SKM-1 (cell line): Measurements from ENCODE around the gene NDUFB2.
A peak's percentile ranks its signal among the peaks of the same experiment; 100 is the strongest.
"Not testable (repeated sequence)": the region's sequence is repeated elsewhere in the genome, so short reads cannot be mapped to it uniquely, and the experiment has no call there.

Source experiments
- DNase-seq: peaks from one replicate; lab custom pipeline; 2025; ENCODE audit not compliant: unreplicated experiment; lab: John Stamatoyannopoulos, UW

The NDUFB2 gene

DNA sequence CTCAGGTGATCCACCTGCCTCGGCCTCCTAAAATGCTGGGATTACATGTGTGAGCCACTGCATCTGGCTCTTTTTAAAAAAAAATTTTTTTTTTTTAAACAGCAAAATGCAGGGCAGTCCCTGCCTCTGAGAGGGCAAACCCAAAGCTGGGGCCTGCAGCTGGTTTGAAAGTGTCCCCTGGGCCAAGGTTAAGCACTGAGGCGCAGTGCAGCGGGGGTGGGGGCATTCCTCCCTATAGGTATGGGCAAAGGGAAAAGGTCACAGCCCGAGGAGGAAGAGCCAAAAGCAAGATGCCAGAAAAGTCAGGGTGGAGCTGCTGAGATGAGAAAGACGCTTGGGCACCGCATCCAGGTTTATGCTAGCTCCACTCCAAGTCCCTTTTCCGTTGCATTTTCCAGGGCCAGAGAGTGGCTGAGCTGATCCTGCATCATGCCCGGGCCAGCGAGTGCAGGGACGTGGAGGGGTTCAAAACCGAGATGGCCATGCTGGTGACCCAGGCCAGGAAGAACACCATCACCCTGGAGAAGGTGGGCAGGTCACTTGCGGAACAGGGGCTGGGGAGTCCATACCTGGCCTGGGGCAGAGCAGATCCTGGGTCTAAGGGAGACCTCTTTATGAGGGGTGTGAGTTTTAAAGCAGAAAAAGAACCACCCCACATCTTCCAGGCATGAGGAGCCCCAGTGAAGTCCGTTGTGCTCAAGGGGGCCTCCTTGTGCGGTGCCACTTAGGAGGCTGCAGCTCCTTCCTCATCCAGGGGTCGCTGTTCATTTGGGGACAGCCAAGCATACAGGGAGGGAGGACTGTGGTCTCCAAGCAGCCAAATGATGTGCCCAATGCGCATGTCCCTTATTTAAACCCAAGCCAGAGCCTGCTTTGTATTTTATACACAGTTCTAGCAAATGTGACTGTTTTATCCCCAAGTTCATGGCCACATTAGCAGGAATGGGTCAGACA lies 7.0 kb upstream of the NDUFB2 start:
- DNase-seq, result no peak

DNA sequence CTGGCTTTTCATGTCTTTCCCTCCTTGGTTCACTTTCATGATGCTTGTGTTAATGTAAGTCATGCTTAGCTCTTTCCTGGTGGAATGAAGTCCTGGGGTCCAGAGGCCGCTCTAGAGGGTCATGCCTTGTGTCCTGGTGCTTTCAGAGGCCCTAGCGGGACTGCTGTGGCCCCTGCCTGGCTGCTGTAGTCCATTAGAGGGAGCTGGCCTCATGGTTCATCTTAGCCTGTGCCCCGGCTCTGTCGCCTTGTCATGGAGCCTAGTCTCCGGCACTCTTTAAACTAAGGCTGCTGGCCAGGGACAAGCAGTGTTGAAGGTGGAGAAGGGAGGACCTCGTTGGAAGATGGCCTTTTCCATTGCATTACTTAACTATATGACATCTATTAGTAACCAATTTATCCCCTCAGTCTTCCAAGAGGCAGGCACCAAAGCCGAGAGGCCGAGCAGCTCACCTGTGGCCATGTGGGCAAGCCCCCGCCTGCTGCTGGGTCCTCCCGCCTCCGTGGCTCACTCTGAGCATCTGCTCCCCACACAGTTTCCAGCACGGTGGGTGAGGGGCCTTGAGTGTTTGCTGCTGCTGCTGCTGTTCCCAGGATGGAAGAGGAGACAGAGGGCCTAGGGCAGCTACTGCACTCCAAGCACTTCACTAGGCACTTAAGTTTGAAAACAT lies 5.0 kb upstream of the NDUFB2 start:
- no peak for DNase-seq

DNA sequence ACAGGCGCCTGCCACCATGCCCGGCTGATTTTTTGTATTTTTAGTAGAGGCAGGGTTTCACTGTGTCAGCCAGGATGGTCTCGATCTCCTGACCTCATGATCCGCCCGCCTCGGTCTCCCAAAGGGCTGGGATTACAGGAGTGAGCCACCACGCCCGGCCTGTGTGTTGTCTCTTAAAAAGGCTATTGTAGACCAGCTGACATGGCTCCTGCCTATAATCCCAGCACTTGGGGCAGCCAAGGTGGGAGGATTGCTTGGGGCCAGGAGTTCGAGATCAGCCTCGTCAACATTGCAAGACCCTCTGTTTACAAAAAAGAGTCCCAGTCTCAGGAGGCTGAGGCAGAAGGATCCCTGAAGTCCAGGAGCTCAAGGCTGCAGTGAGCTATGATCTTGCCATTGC lies 2.7 kb upstream of the NDUFB2 start:
- DNase-seq, result not testable (repeated sequence)

DNA sequence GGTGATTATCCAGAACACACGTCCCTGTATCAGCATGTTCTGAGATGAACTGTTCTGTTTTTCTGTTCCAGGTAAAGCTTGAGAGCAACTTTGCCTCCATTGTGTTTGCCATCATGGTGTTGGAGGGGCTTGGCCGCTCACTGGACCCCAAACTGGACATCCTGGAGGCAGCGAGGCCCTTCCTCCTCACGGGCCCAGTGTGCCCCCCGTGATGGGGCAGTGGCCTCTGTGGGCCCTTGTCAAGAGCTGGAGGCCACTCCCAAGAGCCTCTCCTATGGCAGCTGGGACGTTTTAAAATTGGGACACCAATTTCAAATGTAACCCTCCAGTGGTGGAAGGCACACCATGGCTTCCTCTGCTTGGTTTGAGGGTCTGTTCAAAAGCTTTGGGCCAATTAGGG lies 1.9 kb upstream of the NDUFB2 start:
- DNase-seq, result no peak

- no peak for DNase-seq
Measured at GRCh38 chr7:140695381-140695780, 1.1 kb upstream of the NDUFB2 start.

GRCh38 chr7:140696024-140696679 lies 356 bp upstream of the NDUFB2 start:
- DNase-seq, result peak; percentile 55

GRCh38 chr7:140697447-140698143 lies 1.1 kb downstream of the NDUFB2 start:
- DNase-seq, result no peak

DNA sequence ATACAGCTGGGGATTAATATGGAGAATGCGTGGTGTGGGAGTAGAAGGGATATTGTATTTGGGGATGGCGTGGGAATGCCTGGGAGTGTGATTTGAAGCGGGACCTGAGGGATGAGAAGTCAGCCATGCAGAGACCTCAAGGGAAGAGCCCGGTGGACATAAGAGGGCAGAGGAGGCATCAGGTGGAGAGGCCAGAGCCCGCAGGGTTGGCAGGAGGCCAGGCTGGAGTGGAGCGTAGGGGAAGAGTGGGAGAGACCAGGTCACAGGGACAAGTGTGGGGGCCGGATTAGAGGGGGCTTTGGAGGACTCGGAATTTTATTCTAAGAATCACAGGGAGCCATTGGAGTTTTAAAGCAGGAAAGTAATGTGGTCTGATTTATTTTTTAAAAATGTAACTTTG lies 2.0 kb downstream of the NDUFB2 start:
- DNase-seq, result no peak

DNA sequence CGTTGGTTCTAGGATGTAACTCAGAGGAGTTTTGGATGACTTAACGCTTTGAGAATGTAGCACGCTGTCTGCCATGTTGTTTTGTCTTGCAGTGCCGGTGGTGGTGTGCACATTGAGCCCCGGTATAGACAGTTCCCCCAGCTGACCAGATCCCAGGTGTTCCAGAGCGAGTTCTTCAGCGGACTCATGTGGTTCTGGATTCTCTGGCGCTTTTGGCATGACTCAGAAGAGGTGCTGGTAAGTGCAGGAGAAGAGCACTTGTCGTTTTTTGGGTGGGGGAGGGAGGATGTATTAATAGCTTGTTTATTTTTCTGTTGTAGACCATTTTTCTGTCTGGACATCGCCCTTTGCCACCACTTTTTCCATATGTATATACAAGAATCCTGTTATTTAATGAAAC lies 6.3 kb downstream of the NDUFB2 start:
- no peak for DNase-seq

DNA sequence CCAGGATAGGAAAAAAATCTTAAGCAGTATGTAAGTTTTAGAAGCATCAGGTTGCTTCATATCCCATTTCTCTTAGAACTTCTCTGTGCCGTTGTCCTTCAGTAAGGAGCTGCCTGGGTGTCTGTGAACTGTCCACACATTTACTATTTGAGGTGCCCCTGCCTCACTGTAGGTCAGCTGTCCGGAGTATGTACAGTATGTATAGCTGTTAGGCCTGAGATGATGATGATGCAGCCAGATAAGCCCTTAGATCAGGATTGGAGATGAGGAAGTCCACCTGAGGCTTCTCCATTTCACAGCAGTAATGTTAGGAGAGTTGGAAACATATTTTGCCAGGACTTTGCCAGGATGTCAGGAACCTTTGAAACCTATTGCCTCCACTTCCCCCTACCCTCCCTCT lies 7.7 kb downstream of the NDUFB2 start:
- no peak for DNase-seq

GRCh38 chr7:140707132-140707531 lies 10.6 kb downstream of the NDUFB2 start:
- DNase-seq, result no peak

DNA sequence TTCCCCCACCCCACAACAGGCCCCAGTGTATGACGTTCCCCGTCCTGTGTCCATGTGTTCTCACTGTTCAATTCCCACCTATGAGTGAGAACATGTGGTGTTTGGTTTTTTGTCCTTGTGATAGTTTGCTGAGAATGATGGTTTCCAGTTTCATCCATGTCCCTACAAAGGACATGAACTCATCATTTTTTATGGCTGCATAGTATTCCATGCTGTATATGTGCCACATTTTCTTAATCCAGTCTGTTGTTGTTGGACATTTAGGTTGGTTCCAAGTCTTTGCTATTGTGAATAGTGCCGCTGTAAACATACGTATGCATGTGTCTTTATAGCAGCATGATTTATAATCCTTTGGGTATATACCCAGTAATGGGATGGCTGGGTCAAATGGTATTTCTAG lies 12.3 kb downstream of the NDUFB2 start:
- not testable (repeated sequence) for DNase-seq

DNA sequence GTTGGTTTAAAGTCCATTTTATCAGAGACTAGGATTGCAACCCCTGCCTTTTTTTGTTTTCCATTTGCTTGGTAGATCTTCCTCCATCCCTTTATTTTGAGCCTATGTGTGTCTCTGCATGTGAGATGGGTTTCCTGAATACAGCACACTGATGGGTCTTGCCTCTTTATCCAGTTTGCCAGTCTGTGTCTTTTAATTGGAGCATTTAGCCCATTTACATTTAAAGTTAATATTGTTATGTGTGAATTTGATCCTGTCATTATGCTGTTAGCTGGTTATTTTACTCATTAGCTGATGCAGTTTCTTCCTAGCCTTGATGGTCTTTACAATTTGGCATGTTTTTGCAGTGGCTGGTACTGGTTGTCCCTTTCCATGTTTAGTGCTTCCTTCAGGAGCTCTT lies 15.9 kb downstream of the NDUFB2 start:
- not testable (repeated sequence) for DNase-seq

DNA sequence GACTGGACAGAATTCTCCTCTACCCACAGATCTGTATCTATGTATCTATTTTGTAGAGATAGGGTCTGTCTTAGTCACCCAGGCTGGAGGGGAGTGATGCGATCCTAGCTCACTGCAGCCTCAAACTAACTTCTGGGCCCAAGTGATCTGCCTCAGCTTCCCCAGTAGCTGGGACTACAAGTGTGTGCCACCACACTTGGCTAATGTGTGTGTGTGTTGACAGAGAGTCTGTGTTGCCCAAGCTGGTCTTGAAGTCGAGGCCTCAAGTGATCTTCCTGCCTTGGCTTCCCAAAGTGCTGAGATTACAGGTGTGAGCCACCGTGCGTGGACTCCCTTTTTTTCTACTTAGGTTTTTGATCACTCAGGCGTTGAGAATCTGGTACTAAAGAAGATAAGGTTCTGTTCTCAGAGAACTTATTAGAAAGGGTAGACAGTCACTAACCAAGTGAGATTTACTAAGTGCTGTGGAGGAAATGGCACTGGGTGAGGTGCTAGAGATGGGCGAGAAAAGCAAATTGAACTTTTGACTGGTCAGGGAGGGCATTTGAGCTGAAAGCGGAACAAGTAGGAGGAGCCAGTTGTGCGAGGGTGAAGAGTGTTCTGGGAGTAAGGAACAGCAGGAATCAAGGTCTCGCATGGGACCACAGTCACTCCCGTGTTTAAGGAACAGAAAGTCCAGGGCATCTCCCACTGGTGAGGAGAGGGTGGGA lies 18.0 kb downstream of the NDUFB2 start:
- DNase-seq, result no peak

DNA sequence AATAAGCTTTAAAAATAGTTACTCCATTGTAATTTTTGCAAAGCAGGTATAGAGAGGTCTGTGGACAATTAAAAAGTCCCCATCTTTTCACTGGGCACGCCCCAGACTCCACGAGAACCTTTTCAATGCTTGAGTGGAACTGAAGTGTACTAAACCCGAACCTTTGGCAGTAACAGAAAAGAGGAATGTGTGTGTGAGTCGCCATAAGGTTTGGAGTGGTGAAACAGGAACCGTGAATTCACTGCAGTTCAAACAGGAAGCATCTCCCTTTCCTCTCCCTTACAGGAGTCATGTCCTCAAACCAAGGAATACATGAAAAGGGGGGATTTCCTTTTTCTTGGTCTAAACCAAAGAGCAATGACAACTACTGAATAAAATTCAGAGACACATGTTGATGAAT lies 23.2 kb downstream of the NDUFB2 start:
- DNase-seq, result peak; percentile 12

DNA sequence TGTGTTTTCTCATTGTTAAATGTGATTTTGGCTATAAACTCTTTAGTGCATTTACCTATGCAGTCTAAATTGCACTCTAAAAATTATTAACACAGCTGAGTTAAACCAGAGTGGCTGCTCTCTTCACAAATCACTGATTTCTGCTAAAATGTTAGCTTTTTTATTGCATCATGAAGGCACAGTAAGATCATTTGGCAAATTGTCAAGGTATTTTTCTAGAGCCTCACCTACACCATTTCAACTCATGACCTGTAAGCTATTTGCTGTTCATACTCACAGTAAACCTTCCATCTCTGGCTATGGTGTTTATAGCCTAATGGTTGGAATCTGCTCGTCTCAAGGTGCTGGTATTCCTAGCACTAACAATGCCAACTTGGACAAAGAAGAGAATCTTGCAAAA lies 25.7 kb downstream of the NDUFB2 start:
- DNase-seq, result no peak

DNA sequence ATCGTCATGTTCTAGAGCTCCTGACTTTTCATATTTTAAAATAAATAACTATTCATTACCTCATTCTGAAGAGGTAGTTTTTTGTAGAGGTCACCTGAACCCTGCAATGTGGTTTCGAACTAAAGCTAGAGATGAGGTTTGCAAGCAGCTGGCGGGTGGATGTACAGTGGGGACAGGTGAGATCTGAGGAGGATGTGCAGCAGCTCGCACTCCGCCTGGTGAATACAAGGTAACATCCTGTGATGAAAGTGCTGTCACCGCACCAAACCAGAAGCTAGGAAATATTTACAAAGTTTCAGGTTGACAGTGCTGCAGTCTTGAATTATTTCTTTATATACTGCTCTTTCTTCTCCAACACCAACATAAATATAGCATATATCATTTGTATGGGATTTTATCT lies 26.5 kb downstream of the NDUFB2 start:
- no peak for DNase-seq

DNA sequence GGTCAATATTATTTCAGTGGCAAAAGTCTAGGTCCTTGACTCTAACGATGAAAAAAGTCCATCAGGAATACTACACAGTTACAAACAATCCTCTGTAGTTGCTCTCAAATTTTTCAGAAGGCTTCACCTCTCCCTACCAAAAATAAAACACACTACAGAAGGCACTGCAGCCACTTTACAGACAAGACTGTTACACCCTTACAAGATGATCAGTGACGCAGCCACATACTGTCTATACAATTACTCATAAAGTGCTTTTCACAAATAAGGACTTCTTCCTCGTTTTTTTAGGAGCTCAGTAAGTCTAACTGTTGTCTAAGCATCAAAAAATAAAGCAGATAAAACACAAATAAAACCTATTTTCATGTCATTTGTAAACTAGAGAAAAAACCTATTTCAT lies 27.1 kb downstream of the NDUFB2 start:
- DNase-seq, result no peak

- DNase-seq, result no peak
Measured at GRCh38 chr7:140724706-140725105, 28.2 kb downstream of the NDUFB2 start.

DNA sequence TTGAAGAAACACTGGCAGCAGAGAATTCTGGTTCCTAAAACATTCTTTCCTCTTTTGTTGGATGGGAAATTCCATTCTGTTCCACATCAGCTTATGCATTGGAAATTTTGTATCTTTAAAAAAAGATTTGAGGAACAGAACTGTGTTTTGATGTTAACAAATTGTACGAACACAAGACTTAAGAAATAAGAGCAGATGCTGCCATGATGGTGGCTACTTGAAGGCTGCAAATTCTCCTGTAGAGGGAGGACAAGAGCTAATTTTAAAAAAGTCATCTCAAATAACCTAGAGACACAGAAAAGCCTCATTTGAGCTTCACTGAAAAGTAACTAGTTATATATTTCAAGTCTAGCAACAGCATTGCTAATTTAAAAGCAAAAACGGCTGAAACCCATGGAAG lies 29.8 kb downstream of the NDUFB2 start:
- no peak for DNase-seq

GRCh38 chr7:140732416-140732815 lies 35.9 kb downstream of the NDUFB2 start:
- no peak for DNase-seq
